Panc1 (cell line): Measurements from ENCODE around the gene CHST12. TPM values are rescaled to one million over a fixed set of nuclear protein-coding genes. Genes with fewer than 3 reads are reported as not detected.

Experiments
- ATAC-seq: fragments of 200-7000 bp; cut with Tn5 transposase; 2 replicates; pipeline ENCODE4 v1.9.1; 2020; ENCODE audit warnings: mild to moderate bottlenecking, moderate library complexity
- BruUV-seq: library from RNA; stranded (reverse); fragments of 400-500 nt; replicated peaks from 2 replicates; lab custom pipeline; 2021; lab: Mats Ljungman, UMichigan
- CTCF ChIA-PET: fragments of 300-600 bp; sonication (Branson Sonifier 250); formaldehyde crosslinking; loops from one replicate; lab custom pipeline; 2022; ENCODE audit warnings: antibody characterized with exemption; lab: Charles Lee
- POLR2A ChIA-PET: fragments of 300-600 bp; sonication (Branson Sonifier 250); formaldehyde crosslinking; loops from one replicate; lab custom pipeline; 2022; ENCODE audit warnings: antibody characterized with exemption; lab: Charles Lee
- DNase-seq: peaks from one replicate; pipeline ENCODE4 v3.0.0-alpha.2; 2010; ENCODE audit warnings: low read depth, low spot score
- H3K27ac ChIP-seq: 2 replicates; pipeline ENCODE4 v1.5.1; 2011; ENCODE audit warnings: mild to moderate bottlenecking, low read length, inconsistent platforms
- H3K27me3 ChIP-seq: fragments of 200-500 bp; sonication (Bioruptor generic); 2 replicates; pipeline ENCODE4 v1.6.0; 2014; ENCODE audit warnings: low read length, inconsistent platforms; ENCODE audit not compliant: control insufficient read depth, insufficient read depth
- H3K36me3 ChIP-seq: fragments of 200-500 bp; sonication (Bioruptor generic); 2 replicates; pipeline ENCODE4 v1.5.1; 2014; ENCODE audit warnings: inconsistent platforms, mild to moderate bottlenecking, low read length, moderate library complexity; ENCODE audit not compliant: control insufficient read depth, insufficient read depth
- H3K4me1 ChIP-seq: 2 replicates; pipeline ENCODE4 v1.5.1; 2011; ENCODE audit warnings: inconsistent platforms, mild to moderate bottlenecking, low read length, moderate library complexity; ENCODE audit not compliant: control insufficient read depth, insufficient read depth
- H3K4me3 ChIP-seq, 2 experiments: 2 replicates each; pipeline ENCODE4 v1.5.1; 2011 to 2012; ENCODE audit warnings: low read depth in 2 of 2, low read length in 2 of 2, mild to moderate bottlenecking in 2 of 2, inconsistent platforms in 1 of 2, moderate library complexity in 1 of 2
- H3K9me3 ChIP-seq: fragments of 200-500 bp; sonication (Bioruptor generic); 2 replicates; pipeline ENCODE4 v1.5.1; 2014; ENCODE audit warnings: low read depth, mild to moderate bottlenecking, inconsistent platforms, low read length, moderate library complexity; ENCODE audit not compliant: control insufficient read depth, insufficient read depth
- CTCF ChIP-seq: fragments of 450-650 bp; IDR thresholded peaks from 2 replicates; pipeline ENCODE4 v1.5.1; 2017; ENCODE audit warnings: mild to moderate bottlenecking
- POLR2AphosphoS5 ChIP-seq: IDR thresholded peaks from 2 replicates; pipeline ENCODE4 v1.6.1; 2012; ENCODE audit warnings: mild to moderate bottlenecking, low read depth, low read length, moderate library complexity
- REST ChIP-seq, 2 experiments: IDR thresholded peaks; 2 replicates each; pipeline ENCODE4 v1.6.1; 2011 to 2012; ENCODE audit warnings: low read depth in 2 of 2, control low read depth in 1 of 2, low read length in 1 of 2, mild to moderate bottlenecking in 1 of 2, moderate library complexity in 1 of 2; ENCODE audit not compliant: insufficient read depth in 1 of 2
- SIN3A ChIP-seq: IDR thresholded peaks from 2 replicates; pipeline ENCODE4 v1.6.1; 2012; ENCODE audit warnings: low read depth, mild to moderate bottlenecking, low read length, moderate library complexity, borderline replicate concordance; ENCODE audit not compliant: insufficient read depth
- TCF7L2 ChIP-seq: IDR thresholded peaks from 2 replicates; pipeline ENCODE4 v1.6.1; 2011; ENCODE audit warnings: mild to moderate bottlenecking, low read depth, low read length, inconsistent platforms
- in situ Hi-C: cut with HindIII; loops from 2 replicates; pipeline ENCODE4 v1.10.0; 2016; ENCODE audit warnings: low sequenced_read_pairs, low pct_unique_long_range_greater_than_20kb
- intact Hi-C: fragments of 100-400 bp; cut with micrococcal nuclease; formaldehyde crosslinking; loops from one replicate; pipeline ENCODE4 v1.10.0; 2022; ENCODE audit not compliant: unreplicated experiment
- total RNA-seq: library from RNA; stranded (reverse); gene quantifications from one replicate; pipeline ENCODE4 v1.2.1, GENCODE V29; 2021; ENCODE audit not compliant: unreplicated experiment

Gene CHST12
- total RNA-seq, 1 experiment from 2014 or later, result 48.3 TPM

GRCh38 chr7:2497065-2497464 is 93.7 kb downstream of the CHST12 start:
- DNase-seq (no peak), ATAC-seq (no peak)
- intact Hi-C loops (no loop called here), in situ Hi-C loops (no loop called here)
- no peaks in the 10 kb centered on the region for H3K9me3 ChIP-seq
- H3K4me3 ChIP-seq, result no peak overlapping the region
- H3K27me3 ChIP-seq, result no peaks in the 10 kb centered on the region
- POLR2A ChIA-PET, result interaction anchor here (0.6 kb wide), 1 partner anchor 355 kb away, joined by 6 read pairs; no protein-coding TSS in a partner anchor
- H3K4me1 ChIP-seq, result peaks cover 20% of the 10 kb centered on the region
- CTCF ChIA-PET, result interaction anchor here (0.7 to 1.3 kb wide), 2 partner anchors 28 to 771 kb away, joined by 4 to 5 read pairs; no protein-coding TSS in a partner anchor
- BruUV-seq, result no TSS peak
- H3K36me3 ChIP-seq, result no peaks in the 10 kb centered on the region
- H3K27ac ChIP-seq, result no peak overlapping the region
- TF ChIP-seq CTCF (no peak), POLR2AphosphoS5 (no peak), REST (IDR thresholded peaks at IDR 0.05; ENCODE audit: insufficient read depth in 1 of 2, low read depth in 2 of 2, low read length in 1 of 2) (no peak), SIN3A (no peak), TCF7L2 (no peak)

- POLR2A ChIA-PET, result no interaction called here
- TF ChIP-seq REST (IDR thresholded peaks at IDR 0.05; ENCODE audit: insufficient read depth in 1 of 2, low read depth in 2 of 2, low read length in 1 of 2), result no peak
- TF ChIP-seq TCF7L2, result no peak
- no peak for TF ChIP-seq POLR2AphosphoS5
- TF ChIP-seq CTCF, result no peak
- TF ChIP-seq SIN3A, result no peak
- Histone ChIP-seq H3K4me3 (no peak overlapping the region), H3K9me3 (no peaks in the 10 kb centered on the region), H3K4me1 (peaks cover 20% of the 10 kb centered on the region), H3K27ac (no peak overlapping the region), H3K27me3 (no peaks in the 10 kb centered on the region), H3K36me3 (no peaks in the 10 kb centered on the region)
- CTCF ChIA-PET, result interaction anchor here (0.6 to 1.3 kb wide), 2 partner anchors 29 to 195 kb away, joined by 4 read pairs; no protein-coding TSS in a partner anchor
- intact Hi-C loops, result no loop called here
- BruUV-seq, result no TSS peak
- in situ Hi-C loops, result no loop called here
- DNase-seq (no peak), ATAC-seq (no peak)
These were observed 94.3 kb downstream of the CHST12 start for GRCh38 chr7:2497500-2498336.
